ENCODE data around the gene EFEMP1. TPM values are rescaled to one million over a fixed set of nuclear protein-coding genes. Genes with fewer than 3 reads are reported as not detected.

EFEMP1 gene
- polyA plus RNA-seq, 1 of the 3 experiments (the other 2 are of a cell fraction): 1,015 TPM

DNA sequence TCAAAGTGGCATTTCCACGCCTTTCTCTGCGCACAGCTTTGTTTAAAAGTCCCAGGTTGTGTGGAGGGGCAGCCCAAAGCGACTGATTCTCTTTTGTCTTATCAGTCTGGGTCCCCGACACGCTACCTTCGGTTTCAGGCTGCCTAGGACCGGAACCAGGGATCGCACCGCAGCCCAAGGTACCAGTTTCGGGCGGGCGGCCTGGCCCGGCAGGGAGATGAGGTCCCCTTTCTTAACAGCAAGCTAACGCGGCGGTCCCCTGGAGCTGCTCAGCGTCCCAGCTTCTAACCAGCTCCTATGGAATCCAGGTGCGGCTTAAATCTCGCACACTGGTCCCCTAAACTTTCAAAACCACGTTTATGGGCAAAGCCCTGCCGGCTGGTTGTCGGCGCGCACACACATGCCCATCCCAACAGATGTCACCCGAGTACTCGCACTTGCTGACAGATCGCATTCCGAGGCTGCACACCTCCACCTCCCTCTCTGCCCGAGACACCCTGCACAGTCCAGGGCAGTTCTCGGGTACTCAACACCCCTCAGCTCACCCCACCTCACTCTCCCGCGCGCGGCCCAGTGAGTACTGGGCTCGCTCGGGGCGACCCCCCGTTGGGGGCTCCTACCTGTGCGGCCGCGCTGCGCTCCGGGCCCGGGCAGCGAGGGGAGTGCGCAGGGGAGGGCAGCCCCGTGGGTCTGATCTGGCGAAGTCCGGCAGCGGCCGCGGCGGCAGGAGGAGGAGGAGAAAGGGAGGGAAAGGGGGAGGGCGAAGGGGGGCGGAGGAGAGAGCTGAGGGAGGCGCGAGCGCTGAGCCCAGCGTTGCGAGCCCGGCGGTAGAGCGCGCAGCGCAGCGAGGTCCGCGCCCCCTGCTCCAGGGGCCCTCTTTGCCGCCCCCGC lies at the start of gene EFEMP1 (continued):
- TF ChIP-seq, protein P1, sequence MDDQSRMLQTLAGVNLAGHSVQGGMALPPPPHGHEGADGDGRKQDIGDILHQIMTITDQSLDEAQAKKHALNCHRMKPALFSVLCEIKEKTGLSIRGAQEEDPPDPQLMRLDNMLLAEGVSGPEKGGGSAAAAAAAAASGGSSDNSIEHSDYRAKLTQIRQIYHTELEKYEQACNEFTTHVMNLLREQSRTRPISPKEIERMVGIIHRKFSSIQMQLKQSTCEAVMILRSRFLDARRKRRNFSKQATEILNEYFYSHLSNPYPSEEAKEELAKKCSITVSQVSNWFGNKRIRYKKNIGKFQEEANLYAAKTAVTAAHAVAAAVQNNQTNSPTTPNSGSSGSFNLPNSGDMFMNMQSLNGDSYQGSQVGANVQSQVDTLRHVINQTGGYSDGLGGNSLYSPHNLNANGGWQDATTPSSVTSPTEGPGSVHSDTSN (IDR thresholded peaks at IDR 0.05): no peak
- TF ChIP-seq, protein P2, sequence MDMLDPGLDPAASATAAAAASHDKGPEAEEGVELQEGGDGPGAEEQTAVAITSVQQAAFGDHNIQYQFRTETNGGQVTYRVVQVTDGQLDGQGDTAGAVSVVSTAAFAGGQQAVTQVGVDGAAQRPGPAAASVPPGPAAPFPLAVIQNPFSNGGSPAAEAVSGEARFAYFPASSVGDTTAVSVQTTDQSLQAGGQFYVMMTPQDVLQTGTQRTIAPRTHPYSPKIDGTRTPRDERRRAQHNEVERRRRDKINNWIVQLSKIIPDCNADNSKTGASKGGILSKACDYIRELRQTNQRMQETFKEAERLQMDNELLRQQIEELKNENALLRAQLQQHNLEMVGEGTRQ (IDR thresholded peaks at IDR 0.05; ENCODE audit: borderline replicate concordance, low read depth, low read length): no peak

DNA sequence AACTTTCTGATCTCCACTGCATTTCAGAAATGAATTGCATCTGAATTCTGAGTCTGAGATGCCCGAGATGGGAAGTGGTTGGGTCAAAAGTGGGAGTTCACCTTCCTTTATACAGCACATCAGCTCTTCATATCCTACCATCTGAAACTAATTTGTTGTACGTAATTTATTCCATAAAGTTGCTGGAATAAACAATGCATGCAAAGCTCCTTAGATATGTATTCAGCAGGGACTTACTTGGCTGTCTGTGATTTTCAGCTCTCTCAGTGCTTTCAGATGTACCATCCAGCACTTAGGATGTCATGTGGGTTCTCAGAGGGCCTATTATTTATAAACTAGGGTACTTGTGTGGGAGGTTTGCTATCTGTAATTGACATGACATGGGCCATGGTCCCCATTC lies 46.9 kb upstream of the EFEMP1 start:
- TF ChIP-seq SMC3 (IDR thresholded peaks at IDR 0.05; ENCODE audit: low read depth, low read length): no peak
- TF ChIP-seq, protein P2 (IDR thresholded peaks at IDR 0.05; ENCODE audit: borderline replicate concordance, low read depth, low read length): no peak
- TF ChIP-seq TCF12 (IDR thresholded peaks at IDR 0.05): no peak
- 0 out of 4 replicates have a peak, but pooled peaks cover 0 to 3% of the 10 kb centered on the region in 2 experiments for H3K4me1 ChIP-seq (ENCODE audit: control insufficient read depth in 1 of 2, insufficient read depth in 2 of 2, low read depth in 1 of 2, low read length in 1 of 2)
- WGBS (ENCODE audit: low lambda C conversion rate): 48% methylated on average over 2 of the region's 2 CpGs
- no peak overlapping the region for H2AFZ ChIP-seq (ENCODE audit: low read depth)
- no peaks in the 10 kb centered on the region for H3K79me2 ChIP-seq (ENCODE audit: insufficient read depth)
- ChIA-PET POLR2A (no interaction called here), CTCF (no interaction called here)
- H3K4me3 ChIP-seq (ENCODE audit: low read depth in 2 of 2, low read length in 1 of 2): no peak overlapping the region
- H3F3A ChIP-seq (replicated peaks; ENCODE audit: insufficient read depth): peaks cover 12% of the 10 kb centered on the region
- no peak overlapping the region for H3K4me2 ChIP-seq
- H3K9me3 ChIP-seq: no peaks in the 10 kb centered on the region
- no peak overlapping the region for H3K27ac ChIP-seq (ENCODE audit: low read depth in 2 of 2, low read length in 1 of 2)
- no peak for DNase-seq
- no peaks in the 10 kb centered on the region for H3K36me3 ChIP-seq (replicated peaks in 1 of 2; ENCODE audit: control insufficient read depth in 1 of 2, insufficient read depth in 2 of 2, low read length in 1 of 2)
- no peaks in the 10 kb centered on the region for H3K27me3 ChIP-seq (ENCODE audit: insufficient read depth)
- no peak overlapping the region for H3K9ac ChIP-seq
- no peaks in the 10 kb centered on the region for H3K9me2 ChIP-seq
- no peaks in the 10 kb centered on the region for H4K20me1 ChIP-seq (ENCODE audit: insufficient read depth)

DNA sequence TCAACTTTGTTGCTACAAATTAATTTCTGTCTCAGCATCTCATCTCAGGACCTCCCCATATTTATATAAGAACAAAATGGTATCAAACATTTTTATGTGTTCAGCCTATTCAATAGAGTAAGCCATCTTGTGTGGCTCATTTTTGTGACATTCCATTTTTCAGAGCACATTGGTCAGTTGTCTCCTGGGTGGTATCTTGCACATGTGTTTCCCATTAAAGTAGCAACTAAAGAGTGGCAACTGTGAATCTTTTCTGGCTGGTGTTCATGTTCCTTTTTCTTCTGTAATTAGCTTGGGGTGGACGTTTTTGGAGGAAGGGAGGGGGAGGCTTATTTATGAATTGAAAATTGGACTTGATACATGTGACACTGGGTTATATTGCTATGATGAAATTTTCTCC lies 45.4 kb upstream of the EFEMP1 start:
- Histone ChIP-seq H3F3A (replicated peaks; ENCODE audit: insufficient read depth) (peaks cover 12% of the 10 kb centered on the region), H3K9me3 (no peaks in the 10 kb centered on the region), H2AFZ (ENCODE audit: low read depth) (no peak overlapping the region), H3K27me3 (ENCODE audit: insufficient read depth) (no peaks in the 10 kb centered on the region), H3K4me3 (ENCODE audit: low read depth in 2 of 2, low read length in 1 of 2) (no peak overlapping the region), H3K27ac (ENCODE audit: low read depth in 2 of 2, low read length in 1 of 2) (no peak overlapping the region), H3K4me2 (no peak overlapping the region), H3K4me1 (ENCODE audit: control insufficient read depth in 1 of 2, insufficient read depth in 2 of 2, low read depth in 1 of 2, low read length in 1 of 2) (0 out of 4 replicates have a peak, but pooled peaks cover 0 to 3% of the 10 kb centered on the region in 2 experiments), H3K9ac (no peak overlapping the region), H3K79me2 (ENCODE audit: insufficient read depth) (no peaks in the 10 kb centered on the region), H4K20me1 (ENCODE audit: insufficient read depth) (no peaks in the 10 kb centered on the region), H3K36me3 (replicated peaks in 1 of 2; ENCODE audit: control insufficient read depth in 1 of 2, insufficient read depth in 2 of 2, low read length in 1 of 2) (no peaks in the 10 kb centered on the region), H3K9me2 (no peaks in the 10 kb centered on the region)
- ChIA-PET CTCF (interaction anchor here (1.9 kb wide), 1 partner anchor 250 kb away, joined by 6 read pairs; no protein-coding TSS in a partner anchor), POLR2A (no interaction called here)
- no peak for DNase-seq
- 0% methylated on average over 1 of the region's 1 CpG for WGBS (ENCODE audit: low lambda C conversion rate)
- TF ChIP-seq SMC3 (IDR thresholded peaks at IDR 0.05; ENCODE audit: low read depth, low read length) (no peak), FOXJ3 (CRISPR knock-in tag; IDR thresholded peaks at IDR 0.05) (no peak), FOSL2 (IDR thresholded peaks at IDR 0.05; ENCODE audit: borderline replicate concordance, low read depth) (no peak), MEF2A (IDR thresholded peaks at IDR 0.05; ENCODE audit: borderline replicate concordance, low read depth) (no peak), NFIC (IDR thresholded peaks at IDR 0.05; ENCODE audit: borderline replicate concordance) (no peak), GATA2 (CRISPR knock-in tag; IDR thresholded peaks at IDR 0.05) (no peak), TCF12 (IDR thresholded peaks at IDR 0.05) (peak; percentile 45; the same call in 1 of the 2 replicates)
- TF ChIP-seq, protein P3, sequence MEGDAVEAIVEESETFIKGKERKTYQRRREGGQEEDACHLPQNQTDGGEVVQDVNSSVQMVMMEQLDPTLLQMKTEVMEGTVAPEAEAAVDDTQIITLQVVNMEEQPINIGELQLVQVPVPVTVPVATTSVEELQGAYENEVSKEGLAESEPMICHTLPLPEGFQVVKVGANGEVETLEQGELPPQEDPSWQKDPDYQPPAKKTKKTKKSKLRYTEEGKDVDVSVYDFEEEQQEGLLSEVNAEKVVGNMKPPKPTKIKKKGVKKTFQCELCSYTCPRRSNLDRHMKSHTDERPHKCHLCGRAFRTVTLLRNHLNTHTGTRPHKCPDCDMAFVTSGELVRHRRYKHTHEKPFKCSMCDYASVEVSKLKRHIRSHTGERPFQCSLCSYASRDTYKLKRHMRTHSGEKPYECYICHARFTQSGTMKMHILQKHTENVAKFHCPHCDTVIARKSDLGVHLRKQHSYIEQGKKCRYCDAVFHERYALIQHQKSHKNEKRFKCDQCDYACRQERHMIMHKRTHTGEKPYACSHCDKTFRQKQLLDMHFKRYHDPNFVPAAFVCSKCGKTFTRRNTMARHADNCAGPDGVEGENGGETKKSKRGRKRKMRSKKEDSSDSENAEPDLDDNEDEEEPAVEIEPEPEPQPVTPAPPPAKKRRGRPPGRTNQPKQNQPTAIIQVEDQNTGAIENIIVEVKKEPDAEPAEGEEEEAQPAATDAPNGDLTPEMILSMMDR (IDR thresholded peaks at IDR 0.05): no peak

Measured in SK-N-SH (cell line).